B cell (primary cell): Measurements from ENCODE around the gene CHD5. TPM values are rescaled to one million over a fixed set of nuclear protein-coding genes. Genes with fewer than 3 reads are reported as not detected.

Experiments used
- ATAC-seq: fragments of 200-7000 bp; cut with Tn5 transposase; one replicate; pipeline ENCODE4 v1.10.0; 2021; ENCODE audit warnings: low read depth, mild to moderate bottlenecking, moderate number of reproducible peaks, moderate library complexity
- CTCF ChIA-PET: fragments of 350-600 bp; sonication (Branson Sonifier 250); formaldehyde crosslinking; loops from one replicate; lab custom pipeline; 2021; ENCODE audit warnings: antibody characterized with exemption, inconsistent platforms; lab: Charles Lee
- POLR2A ChIA-PET: fragments of 350-600 bp; sonication (Branson Sonifier 250); formaldehyde crosslinking; loops from one replicate; lab custom pipeline; 2021; ENCODE audit warnings: antibody characterized with exemption; lab: Charles Lee
- DNase-seq: peaks from one replicate; pipeline ENCODE4 v3.0.0; 2013
- H2AFZ ChIP-seq: 2 replicates; pipeline ENCODE4 v1.6.1; 2012; ENCODE audit warnings: mild to moderate bottlenecking, low read depth, low read length; ENCODE audit not compliant: insufficient read depth, poor library complexity, severe bottlenecking
- H3K27ac ChIP-seq, 2 donors: 1 replicate in 1 of 2; 2 replicates in 1 of 2; pipeline ENCODE4 v1.5.1; 2012 to 2013; ENCODE audit warnings: low read length in 2 of 2, mild to moderate bottlenecking in 2 of 2, moderate library complexity in 1 of 2
- H3K27me3 ChIP-seq, 4 experiments: fragments of 200-600 bp in 1 of 4; sonication (generic) in 1 of 4; replicated peaks in 1 of 4; 1 replicate in 2 of 4; 2 replicates in 2 of 4; pipeline versions ENCODE4 v1.6.1 to v1.7.0; 2013 to 2016; ENCODE audit warnings: low read length in 3 of 4, mild to moderate bottlenecking in 2 of 4, mixed read lengths in 1 of 4, moderate library complexity in 1 of 4; ENCODE audit not compliant: insufficient read depth in 4 of 4, control insufficient read depth in 3 of 4; ENCODE audit errors: control extremely low read depth in 1 of 4
- H3K36me3 ChIP-seq, 2 experiments: replicated peaks in 1 of 2; 1 replicate in 1 of 2; 2 replicates in 1 of 2; pipeline versions ENCODE4 v1.6.1 to v1.7.1; 2013; ENCODE audit warnings: low read length in 1 of 2; ENCODE audit not compliant: insufficient read depth in 2 of 2, control insufficient read depth in 1 of 2; ENCODE audit errors: control extremely low read depth in 1 of 2, extremely low read depth in 1 of 2
- H3K4me1 ChIP-seq, 2 donors: fragments of 200-600 bp in 1 of 2; sonication (generic) in 1 of 2; 1 replicate in 1 of 2; 2 replicates in 1 of 2; pipeline versions ENCODE4 v1.5.1 to v1.6.1; 2013 to 2017; ENCODE audit warnings: low read length in 2 of 2; ENCODE audit not compliant: control insufficient read depth in 2 of 2, insufficient read depth in 2 of 2
- H3K4me2 ChIP-seq: replicated peaks from 2 replicates; pipeline ENCODE3; 2012; ENCODE audit warnings: mild to moderate bottlenecking, low read depth, low read length; ENCODE audit not compliant: poor library complexity, severe bottlenecking
- H3K4me3 ChIP-seq, 5 experiments: fragments of 200-600 bp in 1 of 5; sonication (generic) in 1 of 5; 1 replicate in 3 of 5; 2 replicates in 2 of 5; pipeline versions ENCODE4 v1.5.1 to v1.7.0; 2011 to 2016; ENCODE audit warnings: low read length in 4 of 5, mild to moderate bottlenecking in 4 of 5, low read depth in 2 of 5, control low read depth in 1 of 5, moderate library complexity in 1 of 5; ENCODE audit not compliant: insufficient read depth in 1 of 5; ENCODE audit errors: control extremely low read depth in 1 of 5, extremely low read depth in 1 of 5
- H3K79me2 ChIP-seq: fragments of 200-600 bp; sonication (generic); one replicate; pipeline ENCODE4 v1.6.0; 2016; ENCODE audit warnings: low read length; ENCODE audit not compliant: control insufficient read depth, insufficient read depth
- H3K9ac ChIP-seq: fragments of 200-600 bp; sonication (generic); 2 replicates; pipeline ENCODE4 v1.6.1; 2017; ENCODE audit warnings: mild to moderate bottlenecking, low read length, moderate library complexity
- H3K9me3 ChIP-seq, 3 donors: one replicate each; pipeline versions ENCODE4 v1.6.1 to v1.7.1; 2013; ENCODE audit warnings: low read length in 2 of 3; ENCODE audit not compliant: control insufficient read depth in 2 of 3, insufficient read depth in 1 of 3; ENCODE audit errors: control extremely low read depth in 1 of 3
- H4K20me1 ChIP-seq: 2 replicates; pipeline ENCODE4 v1.6.0; 2012; ENCODE audit warnings: mild to moderate bottlenecking, low read length; ENCODE audit not compliant: insufficient read depth, control insufficient read depth, poor library complexity, severe bottlenecking
- H3K27ac Mint-ChIP-seq: one replicate; pipeline ENCODE4 v1.8.0; 2021; ENCODE audit warnings: mixed read lengths
- H3K27me3 Mint-ChIP-seq: one replicate; pipeline ENCODE4 v1.8.0; 2021; ENCODE audit warnings: mixed read lengths
- H3K4me1 Mint-ChIP-seq: one replicate; pipeline ENCODE4 v1.8.0; 2021; ENCODE audit warnings: mixed read lengths
- H3K4me3 Mint-ChIP-seq: one replicate; pipeline ENCODE4 v1.8.0; 2021; ENCODE audit warnings: mixed read lengths
- H3K9me3 Mint-ChIP-seq: one replicate; pipeline ENCODE4 v1.8.0; 2022; ENCODE audit warnings: mixed read lengths; ENCODE audit not compliant: insufficient read depth
- EZH2 ChIP-seq: IDR thresholded peaks from 2 replicates; pipeline ENCODE4 v1.6.1; 2012; ENCODE audit warnings: borderline replicate concordance, low read depth, mild to moderate bottlenecking, moderate library complexity, low read length; ENCODE audit not compliant: insufficient read depth, poor library complexity, severe bottlenecking
- WGBS: methylation state at CpG from one replicate; pipeline ENCODE4 v1.1.5; 2013; ENCODE audit warnings: missing lambda C conversion rate; ENCODE audit not compliant: insufficient coverage; 5-methylcytosine and 5-hydroxymethylcytosine counted together
- intact Hi-C: fragments of 100-400 bp; cut with micrococcal nuclease; formaldehyde crosslinking; loops from one replicate; pipeline ENCODE4 v1.10.0; 2022
- polyA plus RNA-seq: library from polyadenylated mRNA; depleted of rRNA; stranded (reverse); fragments of >200 nt; gene quantifications from 2 replicates; pipeline ENCODE4 v1.2.3, GENCODE V29; 2012
- total RNA-seq, 2 donors: library from RNA; stranded (reverse); fragments of 120-200 nt in 1 of 2; gene quantifications; 1 replicate in 1 of 2; 2 replicates in 1 of 2; pipeline versions ENCODE4 v1.2.3 to v1.2.4, GENCODE V29; 2013 to 2022
- TF ChIP-seq, protein P1 (sequence below): fragments of 200-600 bp; IDR thresholded peaks from one replicate; pipeline ENCODE4 v1.8.0; 2022; ENCODE audit warnings: antibody characterized with exemption, mild to moderate bottlenecking

The CHD5 gene
- total and polyA plus RNA-seq, 2 donors (not counting 1 experiment from before 2014, with no cell fraction given) = 0.18 to 0.20 TPM

DNA sequence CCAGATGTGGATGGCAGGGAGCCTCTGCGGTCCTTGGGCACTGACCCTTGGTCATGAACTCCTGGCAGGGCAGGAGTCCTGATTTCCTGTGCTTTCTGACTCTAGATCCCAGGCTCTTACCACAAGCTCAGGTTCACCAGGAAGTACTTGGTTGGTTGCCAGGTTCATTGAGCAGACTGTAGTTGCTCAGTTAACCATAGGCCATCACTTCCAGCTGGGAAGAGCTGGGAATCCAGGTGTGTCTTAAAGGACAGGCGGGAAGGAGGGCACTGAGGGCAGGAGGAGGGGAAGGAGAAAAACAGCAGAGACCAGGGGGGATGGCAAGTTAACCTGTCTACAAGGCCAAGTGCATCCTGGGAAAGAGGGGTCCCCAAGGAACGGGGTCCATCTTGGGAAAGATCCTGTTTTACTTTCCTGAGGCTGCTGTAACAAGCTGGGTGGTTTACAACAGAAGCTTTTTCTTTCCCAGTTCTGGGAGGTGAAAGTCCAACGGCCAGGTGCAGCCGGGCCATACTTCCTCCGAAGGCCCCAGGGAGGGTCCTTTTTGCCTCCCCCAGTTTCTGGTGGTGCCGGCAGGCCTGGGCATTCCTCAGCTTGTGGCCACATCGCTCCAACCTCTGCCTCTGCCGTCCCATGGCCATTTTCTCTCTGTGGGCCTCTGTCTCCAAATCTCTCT, 122.8 kb downstream of the CHD5 start:
- no peak overlapping the region for H3K4me3 Mint-ChIP-seq
- H3K27ac Mint-ChIP-seq = no peak overlapping the region
- Histone ChIP-seq H2AFZ (no peak overlapping the region), H3K27me3 (no peaks in the 10 kb centered on the region), H4K20me1 (peaks cover 52% of the 10 kb centered on the region), H3K79me2 (peaks cover 7% of the 10 kb centered on the region), H3K9me3 (no peaks in the 10 kb centered on the region), H3K36me3 (peaks cover 0 to 8% of the 10 kb centered on the region in 2 experiments), H3K4me3 (no peak overlapping the region), H3K4me2 (no peak overlapping the region), H3K9ac (no peak overlapping the region), H3K4me1 (no peaks in the 10 kb centered on the region), H3K27ac (no peak overlapping the region)
- H3K9me3 Mint-ChIP-seq = no peaks in the 10 kb centered on the region
- H3K4me1 Mint-ChIP-seq = no peaks in the 10 kb centered on the region
- ChIA-PET POLR2A (no interaction called here), CTCF (no interaction called here)
- no peaks in the 10 kb centered on the region for H3K27me3 Mint-ChIP-seq
- DNase-seq (no peak), ATAC-seq (no peak)
- intact Hi-C loops = no loop called here
- 92% methylated on average over 9 of the region's 9 CpGs for WGBS
- no peak for TF ChIP-seq EZH2
- TF ChIP-seq, protein P1, sequence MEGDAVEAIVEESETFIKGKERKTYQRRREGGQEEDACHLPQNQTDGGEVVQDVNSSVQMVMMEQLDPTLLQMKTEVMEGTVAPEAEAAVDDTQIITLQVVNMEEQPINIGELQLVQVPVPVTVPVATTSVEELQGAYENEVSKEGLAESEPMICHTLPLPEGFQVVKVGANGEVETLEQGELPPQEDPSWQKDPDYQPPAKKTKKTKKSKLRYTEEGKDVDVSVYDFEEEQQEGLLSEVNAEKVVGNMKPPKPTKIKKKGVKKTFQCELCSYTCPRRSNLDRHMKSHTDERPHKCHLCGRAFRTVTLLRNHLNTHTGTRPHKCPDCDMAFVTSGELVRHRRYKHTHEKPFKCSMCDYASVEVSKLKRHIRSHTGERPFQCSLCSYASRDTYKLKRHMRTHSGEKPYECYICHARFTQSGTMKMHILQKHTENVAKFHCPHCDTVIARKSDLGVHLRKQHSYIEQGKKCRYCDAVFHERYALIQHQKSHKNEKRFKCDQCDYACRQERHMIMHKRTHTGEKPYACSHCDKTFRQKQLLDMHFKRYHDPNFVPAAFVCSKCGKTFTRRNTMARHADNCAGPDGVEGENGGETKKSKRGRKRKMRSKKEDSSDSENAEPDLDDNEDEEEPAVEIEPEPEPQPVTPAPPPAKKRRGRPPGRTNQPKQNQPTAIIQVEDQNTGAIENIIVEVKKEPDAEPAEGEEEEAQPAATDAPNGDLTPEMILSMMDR = no peak

DNA sequence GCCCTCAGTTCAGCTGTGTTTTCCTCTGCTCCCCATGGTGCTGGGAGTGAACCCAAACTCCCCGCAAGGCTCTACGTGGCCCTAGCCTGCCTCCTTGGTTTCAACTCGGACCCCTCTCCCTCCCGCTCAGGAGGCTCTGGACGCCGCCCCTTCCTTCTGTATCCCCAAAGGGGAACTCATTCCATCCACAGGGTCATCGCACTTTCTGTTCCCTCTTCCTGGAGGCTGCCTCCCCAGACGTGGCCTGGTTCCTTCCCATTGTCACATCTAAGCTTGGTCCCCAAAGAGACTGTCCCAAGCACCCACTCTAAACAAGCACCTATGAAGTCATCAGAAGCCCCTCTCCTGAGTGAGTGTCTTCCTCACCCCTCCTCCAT, 123.6 kb downstream of the CHD5 start:
- H3K79me2 ChIP-seq = peaks cover 7% of the 10 kb centered on the region
- H3K27me3 Mint-ChIP-seq = no peaks in the 10 kb centered on the region
- no peaks in the 10 kb centered on the region for H3K9me3 Mint-ChIP-seq
- ATAC-seq (no peak), DNase-seq (no peak)
- H3K27ac Mint-ChIP-seq = no peak overlapping the region
- H3K4me1 ChIP-seq = no peaks in the 10 kb centered on the region
- TF ChIP-seq, protein P1 = no peak
- no peak for TF ChIP-seq EZH2
- no peak overlapping the region for H3K9ac ChIP-seq
- no peak overlapping the region for H3K4me3 Mint-ChIP-seq
- no peak overlapping the region for H3K4me3 ChIP-seq
- H3K4me1 Mint-ChIP-seq = no peaks in the 10 kb centered on the region
- peaks cover 0 to 8% of the 10 kb centered on the region in 2 experiments for H3K36me3 ChIP-seq
- WGBS = 91% methylated on average over 8 of the region's 8 CpGs
- no peak overlapping the region for H3K27ac ChIP-seq
- H3K9me3 ChIP-seq = no peaks in the 10 kb centered on the region
- CTCF ChIA-PET = no interaction called here
- no peak overlapping the region for H3K4me2 ChIP-seq
- peaks cover 48% of the 10 kb centered on the region for H4K20me1 ChIP-seq
- intact Hi-C loops = no loop called here
- no peaks in the 10 kb centered on the region for H3K27me3 ChIP-seq
- H2AFZ ChIP-seq = no peak overlapping the region
- POLR2A ChIA-PET = no interaction called here
